ENCODE measurements around the gene KHDC3L. TPM values are rescaled to one million over a fixed set of nuclear protein-coding genes. Genes with fewer than 3 reads are reported as not detected.

Gene KHDC3L
- total RNA-seq, 4 donors from 2014 or later, result not detected

- no peaks in the 10 kb centered on the region for H3K4me1 ChIP-seq
- DNase-seq (ENCODE audit: extremely low spot score), result no peak
- no peak overlapping the region for H3K27ac ChIP-seq (replicated peaks in 1 of 4)
- no peak overlapping the region for H3K4me3 ChIP-seq
- 79% methylated on average over 4 of the region's 4 CpGs for WGBS
- no peaks in the 10 kb centered on the region for H3K36me3 ChIP-seq
- intact Hi-C loops (cut with DNase I), result no loop called here
- peaks cover 0 to 20% (median 12%) of the 10 kb centered on the region in 4 donors for H3K9me3 ChIP-seq
- TF ChIP-seq EP300 (IDR thresholded peaks at IDR 0.05), result no peak
- TF ChIP-seq POLR2AphosphoS5 (IDR thresholded peaks at IDR 0.05), result no peak
- TF ChIP-seq POLR2A (IDR thresholded peaks at IDR 0.05; ENCODE audit: low read depth), result no peak
- no peak for TF ChIP-seq CTCF (IDR thresholded peaks at IDR 0.05)
- H3K27me3 ChIP-seq, result peaks cover 0 to 6% (median 0%) of the 10 kb centered on the region in 4 donors
Measured at GRCh38 chr6:73368675-73369074, 6.2 kb downstream of the KHDC3L start.

GRCh38 chr6:73369157-73369556 is 6.7 kb downstream of the KHDC3L start:
- no peak overlapping the region for H3K27ac ChIP-seq (replicated peaks in 1 of 4)
- H3K36me3 ChIP-seq, result no peaks in the 10 kb centered on the region
- no peaks in the 10 kb centered on the region for H3K4me1 ChIP-seq
- H3K9me3 ChIP-seq, result peaks cover 0 to 20% (median 12%) of the 10 kb centered on the region in 4 donors
- H3K4me3 ChIP-seq, result no peak overlapping the region
- DNase-seq (ENCODE audit: extremely low spot score), result no peak
- intact Hi-C loops (cut with DNase I), result no loop called here
- peaks cover 0 to 6% (median 0%) of the 10 kb centered on the region in 4 donors for H3K27me3 ChIP-seq
- TF ChIP-seq EP300 (IDR thresholded peaks at IDR 0.05) (no peak), CTCF (IDR thresholded peaks at IDR 0.05) (no peak), POLR2A (IDR thresholded peaks at IDR 0.05; ENCODE audit: low read depth) (no peak), POLR2AphosphoS5 (IDR thresholded peaks at IDR 0.05) (no peak)
- WGBS, result 88% methylated on average over 10 of the region's 14 CpGs

GRCh38 chr6:73369563-73369962 is 7.1 kb downstream of the KHDC3L start, which contains the start of gene OOEP:
Gene OOEP, minus strand, starts transcription at chr6:73369897. Its CDS starts 105 bp downstream, at chr6:73369792.
- WGBS, result 96% methylated on average over 34 of the region's 36 CpGs
- intact Hi-C loops (cut with DNase I), result no loop called here

GRCh38 chr6:73371984-73372383 is 9.5 kb downstream of the KHDC3L start:
- TF ChIP-seq POLR2A (IDR thresholded peaks at IDR 0.05; ENCODE audit: low read depth), result no peak
- no peak for TF ChIP-seq EP300 (IDR thresholded peaks at IDR 0.05)
- no peak for TF ChIP-seq POLR2AphosphoS5 (IDR thresholded peaks at IDR 0.05)
- no peak for TF ChIP-seq CTCF (IDR thresholded peaks at IDR 0.05)
- DNase-seq (ENCODE audit: extremely low spot score), result no peak
- peaks cover 0 to 20% (median 12%) of the 10 kb centered on the region in 4 donors for H3K9me3 ChIP-seq
- 97% methylated on average over 4 of the region's 4 CpGs for WGBS
- H3K4me3 ChIP-seq, result no peak overlapping the region
- H3K4me1 ChIP-seq, result no peaks in the 10 kb centered on the region
- H3K27ac ChIP-seq (replicated peaks in 1 of 4), result no peak overlapping the region
- intact Hi-C loops (cut with DNase I), result no loop called here
- no peaks in the 10 kb centered on the region for H3K36me3 ChIP-seq
- H3K27me3 ChIP-seq, result no peaks in the 10 kb centered on the region

More at GRCh38 chr6:73369563-73369962, 7.1 kb downstream of the KHDC3L start, which contains the start of gene OOEP:
- Histone ChIP-seq H3K4me1 (no peaks in the 10 kb centered on the region), H3K27ac (replicated peaks in 1 of 4) (no peak within 1 kb of the TSS), H3K27me3 (peaks cover 0 to 6% (median 0%) of the 10 kb centered on the region in 4 donors), H3K36me3 (no peaks in the 10 kb centered on the region), H3K4me3 (no peak within 1 kb of the TSS), H3K9me3 (peaks cover 0 to 20% (median 12%) of the 10 kb centered on the region in 4 donors)
- no peak for DNase-seq (ENCODE audit: extremely low spot score)
- TF ChIP-seq CTCF (IDR thresholded peaks at IDR 0.05) (no peak), POLR2AphosphoS5 (IDR thresholded peaks at IDR 0.05) (no peak), EP300 (IDR thresholded peaks at IDR 0.05) (no peak), POLR2A (IDR thresholded peaks at IDR 0.05; ENCODE audit: low read depth) (no peak)

- no peak for DNase-seq (ENCODE audit: extremely low spot score)
- H3K27me3 ChIP-seq, result no peaks in the 10 kb centered on the region
- no peak for TF ChIP-seq POLR2A (IDR thresholded peaks at IDR 0.05; ENCODE audit: low read depth)
- no peak for TF ChIP-seq POLR2AphosphoS5 (IDR thresholded peaks at IDR 0.05)
- TF ChIP-seq EP300 (IDR thresholded peaks at IDR 0.05), result no peak
- TF ChIP-seq CTCF (IDR thresholded peaks at IDR 0.05), result no peak
- H3K4me1 ChIP-seq, result no peaks in the 10 kb centered on the region
- H3K4me3 ChIP-seq, result no peak overlapping the region
- H3K36me3 ChIP-seq, result no peaks in the 10 kb centered on the region
- intact Hi-C loops (cut with DNase I), result no loop called here
- H3K9me3 ChIP-seq, result peaks cover 0 to 20% (median 12%) of the 10 kb centered on the region in 4 donors
- WGBS, result 82% methylated on average over 10 of the region's 10 CpGs
- H3K27ac ChIP-seq (replicated peaks in 1 of 4), result no peak overlapping the region
Measured at GRCh38 chr6:73372516-73372915, 10.1 kb downstream of the KHDC3L start.

Measured in esophagus muscularis mucosa (tissue), 4 donors.